ENCODE data around the gene PPP1R15B. TPM values are rescaled to one million over a fixed set of nuclear protein-coding genes. Genes with fewer than 3 reads are reported as not detected.

The PPP1R15B gene
- total and polyA plus RNA-seq, 2 donors from 2014 or later = 12.3 to 41.6 TPM

DNA sequence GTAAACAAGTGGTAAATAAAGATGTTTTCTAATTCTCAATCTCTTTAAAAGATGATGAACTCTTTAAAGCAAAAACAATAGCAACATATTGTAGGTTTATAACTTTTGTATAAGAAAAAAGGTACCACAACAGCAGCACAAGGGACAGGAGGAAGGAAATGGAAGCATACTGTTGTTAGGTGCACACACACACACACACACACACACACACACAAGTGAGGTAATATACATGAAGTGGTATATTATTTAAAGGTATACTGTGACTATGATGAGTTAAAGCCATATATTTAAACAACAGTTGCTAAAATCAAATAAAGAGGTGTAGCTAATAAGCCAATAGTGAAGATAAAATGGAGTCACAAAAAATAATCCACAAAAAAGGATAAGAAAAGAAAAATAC lies 20.0 kb downstream of the PPP1R15B start:
- intact Hi-C loops (cut with DNase I) = no loop called here
- H3K9me3 ChIP-seq (ENCODE audit: control insufficient read depth in 2 of 3, insufficient read depth in 1 of 3, low read length in 3 of 3) = no peaks in the 10 kb centered on the region
- H3K4me3 ChIP-seq (ENCODE audit: low read length in 3 of 3) = no peak overlapping the region
- DNase-seq = no peak
- no peak overlapping the region for H3K27ac ChIP-seq (ENCODE audit: low read depth in 2 of 2, low read length in 2 of 2)
- H3K4me1 ChIP-seq (ENCODE audit: control insufficient read depth in 2 of 3, insufficient read depth in 2 of 3, low read depth in 1 of 3, low read length in 3 of 3) = no peaks in the 10 kb centered on the region
- H3K27me3 ChIP-seq (ENCODE audit: control insufficient read depth, insufficient read depth, low read length) = no peaks in the 10 kb centered on the region
- TF ChIP-seq, protein P1, sequence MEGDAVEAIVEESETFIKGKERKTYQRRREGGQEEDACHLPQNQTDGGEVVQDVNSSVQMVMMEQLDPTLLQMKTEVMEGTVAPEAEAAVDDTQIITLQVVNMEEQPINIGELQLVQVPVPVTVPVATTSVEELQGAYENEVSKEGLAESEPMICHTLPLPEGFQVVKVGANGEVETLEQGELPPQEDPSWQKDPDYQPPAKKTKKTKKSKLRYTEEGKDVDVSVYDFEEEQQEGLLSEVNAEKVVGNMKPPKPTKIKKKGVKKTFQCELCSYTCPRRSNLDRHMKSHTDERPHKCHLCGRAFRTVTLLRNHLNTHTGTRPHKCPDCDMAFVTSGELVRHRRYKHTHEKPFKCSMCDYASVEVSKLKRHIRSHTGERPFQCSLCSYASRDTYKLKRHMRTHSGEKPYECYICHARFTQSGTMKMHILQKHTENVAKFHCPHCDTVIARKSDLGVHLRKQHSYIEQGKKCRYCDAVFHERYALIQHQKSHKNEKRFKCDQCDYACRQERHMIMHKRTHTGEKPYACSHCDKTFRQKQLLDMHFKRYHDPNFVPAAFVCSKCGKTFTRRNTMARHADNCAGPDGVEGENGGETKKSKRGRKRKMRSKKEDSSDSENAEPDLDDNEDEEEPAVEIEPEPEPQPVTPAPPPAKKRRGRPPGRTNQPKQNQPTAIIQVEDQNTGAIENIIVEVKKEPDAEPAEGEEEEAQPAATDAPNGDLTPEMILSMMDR (IDR thresholded peaks at IDR 0.05; ENCODE audit: borderline replicate concordance, extremely low read depth, insufficient read depth) = no peak
- no peaks in the 10 kb centered on the region for H3K36me3 ChIP-seq (ENCODE audit: control insufficient read depth in 2 of 3, insufficient read depth in 3 of 3, low read length in 3 of 3)
- no peak overlapping the region for H3K9ac ChIP-seq (ENCODE audit: low read length in 3 of 3)
- FAIRE-seq = no peak

DNA sequence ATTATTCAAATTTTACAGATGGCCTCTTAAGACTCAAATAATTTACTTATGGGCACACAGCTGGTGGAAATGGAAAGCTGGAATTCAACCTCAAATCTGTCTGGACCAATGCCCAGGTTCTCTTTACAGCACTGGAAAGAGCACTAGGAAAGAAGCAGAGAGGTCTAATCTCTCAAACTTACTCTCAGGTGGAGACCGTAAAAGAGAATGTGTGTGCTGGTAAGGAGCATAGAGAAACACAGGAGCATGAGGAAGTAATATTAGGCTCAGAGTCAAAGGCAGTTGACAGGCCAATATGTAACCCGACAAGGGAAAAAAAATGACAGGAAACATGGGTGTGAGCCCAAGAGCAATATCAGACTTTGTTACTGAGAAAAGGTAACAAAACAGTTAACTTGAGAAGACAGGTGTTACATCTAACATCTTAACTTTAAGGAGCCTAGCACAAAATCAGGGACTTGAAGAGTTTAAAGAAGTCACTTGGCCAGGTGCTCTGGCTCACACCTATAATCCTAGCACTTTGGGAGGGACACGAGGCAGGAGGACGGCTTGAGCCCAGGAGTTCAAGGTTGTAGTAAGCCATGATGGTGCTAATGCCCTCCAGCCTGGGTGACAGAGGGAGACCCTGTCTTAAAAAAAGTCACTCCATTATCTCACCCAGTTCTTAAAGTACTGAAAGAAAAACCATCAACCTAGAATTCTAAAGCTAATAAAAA lies 20.7 kb downstream of the PPP1R15B start:
- H3K9me3 ChIP-seq (ENCODE audit: control insufficient read depth in 2 of 3, insufficient read depth in 1 of 3, low read length in 3 of 3) = no peaks in the 10 kb centered on the region
- no peak overlapping the region for H3K27ac ChIP-seq (ENCODE audit: low read depth in 2 of 2, low read length in 2 of 2)
- no peaks in the 10 kb centered on the region for H3K27me3 ChIP-seq (ENCODE audit: control insufficient read depth, insufficient read depth, low read length)
- no peaks in the 10 kb centered on the region for H3K36me3 ChIP-seq (ENCODE audit: control insufficient read depth in 2 of 3, insufficient read depth in 3 of 3, low read length in 3 of 3)
- FAIRE-seq (no peak), DNase-seq (no peak)
- no peak overlapping the region for H3K4me3 ChIP-seq (ENCODE audit: low read length in 3 of 3)
- TF ChIP-seq, protein P1 (IDR thresholded peaks at IDR 0.05; ENCODE audit: borderline replicate concordance, extremely low read depth, insufficient read depth) = no peak
- H3K9ac ChIP-seq (ENCODE audit: low read length in 3 of 3) = no peak overlapping the region
- H3K4me1 ChIP-seq (ENCODE audit: control insufficient read depth in 2 of 3, insufficient read depth in 2 of 3, low read depth in 1 of 3, low read length in 3 of 3) = no peaks in the 10 kb centered on the region
- intact Hi-C loops (cut with DNase I) = no loop called here

DNA sequence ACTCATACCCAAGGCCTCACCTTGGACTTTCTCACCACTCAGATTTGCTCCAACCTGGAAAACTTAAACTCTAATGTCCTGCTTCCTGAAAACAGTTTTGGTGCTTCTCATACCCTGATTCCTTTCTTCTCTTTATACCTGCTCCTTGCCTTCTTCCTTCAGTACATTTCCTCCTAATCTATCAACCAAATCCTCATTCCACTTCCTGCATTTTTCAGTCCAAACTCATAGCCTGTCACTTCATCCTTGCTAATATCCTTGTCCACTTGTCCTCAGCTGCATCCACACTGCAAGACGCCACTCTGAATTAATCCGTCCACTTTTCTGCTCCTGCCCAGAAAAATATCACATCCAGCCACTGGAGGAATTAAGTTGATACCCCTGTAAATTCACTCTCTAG lies 25.9 kb downstream of the PPP1R15B start:
- DNase-seq (no peak), FAIRE-seq (no peak)
- Histone ChIP-seq H3K27me3 (ENCODE audit: control insufficient read depth, insufficient read depth, low read length) (no peaks in the 10 kb centered on the region), H3K4me3 (ENCODE audit: low read length in 3 of 3) (no peak overlapping the region), H3K36me3 (ENCODE audit: control insufficient read depth in 2 of 3, insufficient read depth in 3 of 3, low read length in 3 of 3) (no peaks in the 10 kb centered on the region), H3K9me3 (ENCODE audit: control insufficient read depth in 2 of 3, insufficient read depth in 1 of 3, low read length in 3 of 3) (no peaks in the 10 kb centered on the region), H3K9ac (ENCODE audit: low read length in 3 of 3) (no peak overlapping the region), H3K27ac (ENCODE audit: low read depth in 2 of 2, low read length in 2 of 2) (no peak overlapping the region), H3K4me1 (ENCODE audit: control insufficient read depth in 2 of 3, insufficient read depth in 2 of 3, low read depth in 1 of 3, low read length in 3 of 3) (peaks cover 0 to 8% (median 0%) of the 10 kb centered on the region in 3 donors)
- TF ChIP-seq, protein P1 (IDR thresholded peaks at IDR 0.05; ENCODE audit: borderline replicate concordance, extremely low read depth, insufficient read depth) = no peak
- intact Hi-C loops (cut with DNase I) = no loop called here

Measured in kidney (tissue), 14 donors.